ENCODE results near the gene CCL4.

The CCL4 gene

DNA sequence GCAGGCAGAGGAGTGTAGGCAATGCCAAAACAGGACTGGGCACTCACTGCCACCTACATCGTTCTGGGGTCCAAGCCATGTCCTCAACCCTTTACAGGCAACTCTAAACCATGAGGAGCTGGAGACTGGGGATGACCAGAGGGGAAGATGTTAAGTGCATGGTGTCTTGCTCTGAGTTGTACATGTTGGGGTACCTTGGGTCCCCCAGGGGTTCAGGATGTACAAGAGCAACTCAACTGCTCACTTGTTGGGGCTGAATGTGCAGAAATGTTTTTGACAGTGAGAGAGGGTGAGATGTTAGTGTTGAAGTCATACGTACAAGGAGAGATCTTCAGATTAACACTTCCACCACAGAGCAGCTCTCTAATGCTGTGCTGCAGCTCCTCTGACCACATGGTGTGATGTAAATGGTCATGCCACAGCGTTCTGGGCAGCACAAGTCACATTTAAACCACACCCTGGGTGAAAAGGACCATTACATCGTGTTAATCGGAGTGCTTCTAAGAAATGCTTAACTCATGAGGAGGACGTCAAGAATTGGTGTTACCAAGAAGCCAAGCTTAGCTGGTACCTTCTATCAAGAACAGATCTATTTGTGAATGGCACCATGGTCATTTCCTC lies 37.2 kb upstream of the CCL4 start:
- in situ Hi-C loops (cut with MboI; ENCODE audit: low sequenced_read_pairs, unreplicated experiment), result no loop called here
- DNase-seq (ENCODE audit: low spot score), result no peak
- TF ChIP-seq, protein P1, sequence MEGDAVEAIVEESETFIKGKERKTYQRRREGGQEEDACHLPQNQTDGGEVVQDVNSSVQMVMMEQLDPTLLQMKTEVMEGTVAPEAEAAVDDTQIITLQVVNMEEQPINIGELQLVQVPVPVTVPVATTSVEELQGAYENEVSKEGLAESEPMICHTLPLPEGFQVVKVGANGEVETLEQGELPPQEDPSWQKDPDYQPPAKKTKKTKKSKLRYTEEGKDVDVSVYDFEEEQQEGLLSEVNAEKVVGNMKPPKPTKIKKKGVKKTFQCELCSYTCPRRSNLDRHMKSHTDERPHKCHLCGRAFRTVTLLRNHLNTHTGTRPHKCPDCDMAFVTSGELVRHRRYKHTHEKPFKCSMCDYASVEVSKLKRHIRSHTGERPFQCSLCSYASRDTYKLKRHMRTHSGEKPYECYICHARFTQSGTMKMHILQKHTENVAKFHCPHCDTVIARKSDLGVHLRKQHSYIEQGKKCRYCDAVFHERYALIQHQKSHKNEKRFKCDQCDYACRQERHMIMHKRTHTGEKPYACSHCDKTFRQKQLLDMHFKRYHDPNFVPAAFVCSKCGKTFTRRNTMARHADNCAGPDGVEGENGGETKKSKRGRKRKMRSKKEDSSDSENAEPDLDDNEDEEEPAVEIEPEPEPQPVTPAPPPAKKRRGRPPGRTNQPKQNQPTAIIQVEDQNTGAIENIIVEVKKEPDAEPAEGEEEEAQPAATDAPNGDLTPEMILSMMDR (IDR thresholded peaks at IDR 0.05; ENCODE audit: borderline replicate concordance, control extremely low read depth, extremely low read depth, insufficient read depth, missing control alignments), result no peak

DNA sequence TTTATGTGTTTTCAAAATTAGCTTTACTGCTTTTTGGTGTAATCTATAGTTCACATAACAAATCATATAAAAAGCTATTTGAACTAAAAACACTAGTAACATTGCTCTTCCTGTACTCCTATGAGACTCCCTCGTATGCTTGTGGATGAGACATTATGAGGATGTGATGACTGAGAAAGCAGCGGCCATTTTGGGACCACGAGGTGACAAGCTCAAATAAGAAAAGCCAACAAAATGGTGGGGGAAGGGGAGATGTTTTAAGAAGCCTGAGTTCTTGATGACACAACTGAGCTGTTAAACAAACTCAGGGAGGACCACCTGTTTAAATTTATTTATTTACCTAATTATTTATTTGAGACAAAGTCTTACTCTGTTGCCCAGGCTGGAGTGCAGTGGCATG lies 35.1 kb upstream of the CCL4 start:
- in situ Hi-C loops (cut with MboI; ENCODE audit: low sequenced_read_pairs, unreplicated experiment), result no loop called here
- TF ChIP-seq, protein P1 (IDR thresholded peaks at IDR 0.05; ENCODE audit: borderline replicate concordance, control extremely low read depth, extremely low read depth, insufficient read depth, missing control alignments), result no peak
- DNase-seq (ENCODE audit: low spot score), result no peak

DNA sequence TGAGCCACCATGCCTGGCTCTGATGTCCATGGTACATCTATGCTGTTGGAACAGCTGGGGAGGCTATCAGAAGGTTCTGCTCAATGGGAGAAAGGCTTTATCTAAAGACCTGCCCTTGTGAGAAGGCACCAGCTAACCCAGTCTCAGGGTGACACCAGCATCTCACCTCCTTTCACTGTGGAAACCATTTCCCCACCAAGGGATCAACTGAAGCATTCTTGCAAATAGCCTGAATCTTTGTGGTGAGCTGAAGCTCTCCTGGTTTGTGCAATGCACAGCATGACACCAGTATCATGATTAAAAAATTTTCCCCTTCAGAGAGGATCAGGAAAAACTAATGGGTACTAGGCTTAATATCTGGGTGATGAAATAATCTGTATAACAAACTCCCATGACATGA lies 34.5 kb upstream of the CCL4 start:
- TF ChIP-seq, protein P1 (IDR thresholded peaks at IDR 0.05; ENCODE audit: borderline replicate concordance, control extremely low read depth, extremely low read depth, insufficient read depth, missing control alignments), result no peak
- DNase-seq (ENCODE audit: low spot score), result no peak
- in situ Hi-C loops (cut with MboI; ENCODE audit: low sequenced_read_pairs, unreplicated experiment), result no loop called here

DNA sequence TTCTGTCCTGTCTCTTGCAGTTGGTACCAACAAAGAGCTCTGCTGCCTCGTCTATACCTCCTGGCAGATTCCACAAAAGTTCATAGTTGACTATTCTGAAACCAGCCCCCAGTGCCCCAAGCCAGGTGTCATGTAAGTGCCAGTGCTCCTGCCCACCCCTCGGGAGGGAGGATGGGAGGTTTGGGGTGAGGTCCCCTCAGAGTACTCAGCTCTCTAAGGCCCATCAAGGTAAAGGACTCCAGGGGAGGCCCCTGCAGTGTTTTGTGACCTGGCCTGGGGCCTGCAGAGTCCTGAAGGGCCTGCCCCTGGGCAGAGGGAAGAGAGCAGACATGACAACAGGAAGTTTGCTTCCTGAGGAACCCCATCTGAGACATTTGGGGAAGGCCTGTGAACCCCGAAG lies 33.2 kb upstream of the CCL4 start:
- in situ Hi-C loops (cut with MboI; ENCODE audit: low sequenced_read_pairs, unreplicated experiment), result loop anchor here (10.0 kb wide), 1 partner anchor 96 kb away; no protein-coding TSS in a partner anchor
- TF ChIP-seq, protein P1 (IDR thresholded peaks at IDR 0.05; ENCODE audit: borderline replicate concordance, control extremely low read depth, extremely low read depth, insufficient read depth, missing control alignments), result no peak
- DNase-seq (ENCODE audit: low spot score), result no peak

DNA sequence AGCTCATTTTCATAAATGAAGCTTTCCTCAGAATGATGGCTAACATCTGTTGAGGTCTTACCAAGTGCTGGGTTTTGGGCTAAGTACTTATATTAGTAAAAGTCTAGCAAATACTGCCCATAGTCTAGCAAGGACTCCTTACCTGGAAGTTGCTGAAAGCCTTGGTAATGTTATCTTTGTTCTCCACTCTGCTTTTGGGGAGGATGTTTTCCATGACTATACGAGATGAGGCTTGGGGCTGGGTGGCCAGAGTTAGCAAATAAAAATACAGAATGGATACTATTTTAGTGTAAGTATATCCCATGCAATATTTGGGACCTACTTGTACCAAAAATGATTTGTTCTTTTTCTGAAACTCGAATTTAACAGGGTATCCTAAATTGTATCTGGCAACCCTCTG lies 31.9 kb upstream of the CCL4 start:
- TF ChIP-seq, protein P1 (IDR thresholded peaks at IDR 0.05; ENCODE audit: borderline replicate concordance, control extremely low read depth, extremely low read depth, insufficient read depth, missing control alignments), result no peak
- DNase-seq (ENCODE audit: low spot score), result no peak
- in situ Hi-C loops (cut with MboI; ENCODE audit: low sequenced_read_pairs, unreplicated experiment), result loop anchor here (10.0 kb wide), 1 partner anchor 97 kb away; no protein-coding TSS in a partner anchor

DNA sequence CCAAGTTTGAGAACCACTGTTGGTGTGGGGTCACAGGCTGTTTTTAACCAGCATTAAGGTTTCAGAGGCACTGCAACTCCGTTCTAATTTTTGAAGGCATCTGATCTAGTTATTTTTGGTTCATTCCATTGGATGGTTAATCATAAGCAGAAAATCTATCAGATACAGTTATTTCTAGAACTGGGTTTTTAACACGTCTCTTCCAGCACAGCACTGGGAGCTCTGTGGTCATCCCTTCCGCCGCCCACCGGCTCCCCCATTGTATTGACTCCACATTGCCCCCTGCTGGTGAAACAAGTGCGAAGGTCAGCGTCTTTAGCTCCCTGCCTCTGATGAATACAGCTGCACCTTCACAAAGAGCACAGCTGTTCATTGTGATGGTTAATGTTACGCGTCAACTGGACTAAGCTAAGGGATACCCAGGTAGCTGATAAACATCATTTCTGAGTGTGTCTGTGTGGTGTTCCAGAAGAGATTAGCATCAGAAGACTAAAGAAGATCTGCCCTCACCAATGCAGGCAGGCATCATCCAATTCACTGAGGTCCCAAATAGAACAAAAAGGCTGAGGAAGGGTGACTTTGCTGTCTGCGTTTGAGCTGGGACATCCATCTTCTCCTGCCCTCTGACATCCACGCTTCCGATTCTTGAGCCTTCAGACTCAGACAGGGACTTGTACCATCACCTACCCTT lies 31.1 kb upstream of the CCL4 start:
- in situ Hi-C loops (cut with MboI; ENCODE audit: low sequenced_read_pairs, unreplicated experiment), result loop anchor here (10.0 kb wide), 1 partner anchor 98 kb away; no protein-coding TSS in a partner anchor
- DNase-seq (ENCODE audit: low spot score), result peak; percentile 73
- TF ChIP-seq, protein P1 (IDR thresholded peaks at IDR 0.05; ENCODE audit: borderline replicate concordance, control extremely low read depth, extremely low read depth, insufficient read depth, missing control alignments), result peak; percentile 72
